Skeletal muscle tissue (tissue), 4 donors: ENCODE data around the gene SCAMP1. TPM values are rescaled to one million over a fixed set of nuclear protein-coding genes. Genes with fewer than 3 reads are reported as not detected.
A peak's percentile ranks its signal among the peaks of the same experiment; 100 is the strongest.

ENCODE experiments used
- H3K27ac ChIP-seq: one replicate; pipeline ENCODE4 v1.7.0; 2013; ENCODE audit warnings: mild to moderate bottlenecking, low read depth, low read length, inconsistent platforms
- H3K27me3 ChIP-seq, 3 donors: one replicate each; pipeline ENCODE4 v1.7.0; 2013; ENCODE audit warnings: low read length in 3 of 3; ENCODE audit not compliant: control insufficient read depth in 3 of 3, insufficient read depth in 3 of 3
- H3K36me3 ChIP-seq, 3 donors: one replicate each; pipeline ENCODE4 v1.7.0; 2013; ENCODE audit warnings: low read length in 3 of 3; ENCODE audit not compliant: control insufficient read depth in 3 of 3, insufficient read depth in 3 of 3
- H3K4me1 ChIP-seq, 3 donors: one replicate each; pipeline ENCODE4 v1.7.0; 2013; ENCODE audit warnings: low read length in 3 of 3, mild to moderate bottlenecking in 3 of 3; ENCODE audit not compliant: control insufficient read depth in 3 of 3, insufficient read depth in 3 of 3
- H3K4me3 ChIP-seq, 3 donors: one replicate each; pipeline ENCODE4 v1.7.0; 2013; ENCODE audit warnings: low read length in 3 of 3
- H3K9ac ChIP-seq, 3 donors: one replicate each; pipeline ENCODE4 v1.7.0; 2013; ENCODE audit warnings: low read length in 3 of 3, mild to moderate bottlenecking in 3 of 3, moderate library complexity in 2 of 3, low read depth in 1 of 3
- H3K9me3 ChIP-seq, 3 donors: one replicate each; pipeline ENCODE4 v1.7.0; 2013; ENCODE audit warnings: low read length in 3 of 3; ENCODE audit not compliant: control insufficient read depth in 3 of 3
- total RNA-seq: library from RNA; depleted of rRNA; stranded (reverse); fragments of >200 nt; gene quantifications from one replicate; pipeline ENCODE4 v1.2.3, GENCODE V29; 2014
- donor health status: Osteomylitis.

Gene SCAMP1
- total RNA-seq, 1 donor from 2014 or later: 45.4 TPM

DNA sequence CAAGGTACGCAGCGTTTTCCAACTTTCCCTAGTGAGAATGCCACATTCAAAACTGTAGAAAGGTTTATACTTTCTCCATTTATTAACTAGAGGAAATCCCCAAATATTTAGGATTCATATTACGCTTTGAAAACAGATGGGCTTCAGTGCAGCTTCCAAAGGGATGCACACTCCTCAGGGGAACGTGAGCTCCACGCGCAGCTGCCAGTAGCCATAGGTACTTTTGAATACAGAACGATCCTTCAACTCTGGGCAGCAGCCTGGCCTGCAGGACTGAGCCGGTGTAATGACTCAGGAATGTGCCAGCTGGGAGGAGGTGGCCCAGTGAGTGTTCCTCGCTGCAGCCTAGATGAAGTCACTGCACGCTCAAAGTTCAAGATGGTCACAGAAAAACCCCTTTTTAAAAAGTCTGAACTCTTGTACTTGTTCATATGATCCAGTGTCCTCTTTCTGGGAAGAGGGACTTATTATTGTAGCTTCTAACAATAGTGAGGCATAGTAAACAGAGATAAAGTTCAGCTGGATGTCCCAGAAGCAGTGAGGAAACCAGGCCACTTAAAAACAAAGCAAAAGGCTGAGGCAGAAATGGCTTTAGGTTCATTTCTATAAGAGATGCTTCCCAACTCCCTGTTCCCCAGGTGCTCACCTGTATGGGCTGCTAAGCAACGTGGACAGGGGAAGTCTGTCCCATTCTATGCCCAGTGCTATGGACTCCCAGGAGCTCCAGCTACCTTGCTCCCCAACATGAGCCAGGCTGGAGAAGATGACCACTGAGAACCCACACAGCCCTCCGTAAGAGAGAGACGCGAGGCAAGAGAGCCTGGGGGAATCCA is 158.2 kb downstream of the SCAMP1 start:
- Histone ChIP-seq H3K27me3 (no peaks in the 10 kb centered on the region), H3K27ac (peak overlapping the region; percentile 37), H3K9me3 (no peaks in the 10 kb centered on the region), H3K36me3 (no peaks in the 10 kb centered on the region), H3K4me3 (no peak overlapping the region), H3K4me1 (peaks cover 7 to 12% (median 8%) of the 10 kb centered on the region in 3 donors), H3K9ac (no peak overlapping the region)

DNA sequence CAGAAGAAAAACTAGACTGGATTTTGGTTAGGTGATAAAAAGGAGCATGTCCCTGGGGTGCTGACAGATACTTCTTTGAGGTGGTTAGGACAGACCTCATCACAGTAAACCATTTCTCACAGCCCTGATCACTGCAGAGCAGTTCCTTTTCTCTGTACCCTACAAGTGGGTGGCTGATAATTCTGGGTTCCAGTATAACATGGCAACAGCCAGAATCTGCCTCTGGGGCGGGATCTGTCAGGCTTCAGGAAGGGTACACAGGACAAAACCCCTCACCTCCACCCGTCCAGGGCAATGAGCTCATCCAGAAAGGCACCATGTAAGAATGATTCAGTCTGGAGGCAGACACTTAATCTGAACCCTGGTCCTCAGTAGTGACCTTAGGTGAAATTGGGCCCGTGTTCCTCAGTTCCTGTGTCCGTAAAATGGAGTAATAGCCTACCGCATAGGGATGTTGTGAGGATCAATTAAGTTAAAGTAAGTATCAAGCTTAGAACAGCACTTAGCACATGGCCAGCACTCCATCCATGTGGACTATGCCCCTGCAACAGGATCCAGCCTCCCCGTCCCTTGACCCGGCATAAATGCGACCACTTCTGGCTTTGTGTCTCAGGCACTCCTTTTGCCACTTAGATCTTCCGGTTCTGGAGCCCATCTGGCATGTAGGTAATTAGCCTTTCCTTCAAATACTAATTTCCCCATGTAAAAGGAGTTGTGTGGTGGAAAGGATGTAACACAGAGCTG is 159.0 kb downstream of the SCAMP1 start:
- Histone ChIP-seq H3K27me3 (no peaks in the 10 kb centered on the region), H3K36me3 (no peaks in the 10 kb centered on the region), H3K4me3 (no peak overlapping the region), H3K27ac (peak overlapping the region; percentile 37), H3K9me3 (no peaks in the 10 kb centered on the region), H3K9ac (no peak overlapping the region), H3K4me1 (peaks cover 7 to 12% (median 8%) of the 10 kb centered on the region in 3 donors)

DNA sequence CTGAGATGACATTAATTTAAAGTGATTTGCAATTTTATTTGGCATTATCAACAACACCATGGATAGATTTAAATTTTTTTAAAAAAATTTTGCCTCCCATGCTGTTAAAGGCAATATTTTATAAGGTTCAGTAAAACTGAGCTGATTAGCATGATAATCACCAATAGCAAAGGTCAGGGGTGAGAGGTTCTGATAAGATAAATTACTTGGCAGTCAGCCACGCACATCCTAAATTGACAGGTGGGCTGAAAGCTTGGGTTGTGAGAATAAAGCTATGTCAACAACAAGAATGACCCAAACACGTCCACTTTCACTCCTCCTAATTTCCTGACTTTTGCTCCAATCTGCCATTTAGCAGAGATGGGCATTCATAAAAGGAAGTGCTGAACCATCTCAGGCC is 161.0 kb downstream of the SCAMP1 start:
- Histone ChIP-seq H3K27ac (no peak overlapping the region), H3K4me3 (no peak overlapping the region), H3K36me3 (no peaks in the 10 kb centered on the region), H3K27me3 (no peaks in the 10 kb centered on the region), H3K4me1 (peaks cover 7 to 18% (median 15%) of the 10 kb centered on the region in 3 donors), H3K9ac (no peak overlapping the region), H3K9me3 (no peaks in the 10 kb centered on the region)

DNA sequence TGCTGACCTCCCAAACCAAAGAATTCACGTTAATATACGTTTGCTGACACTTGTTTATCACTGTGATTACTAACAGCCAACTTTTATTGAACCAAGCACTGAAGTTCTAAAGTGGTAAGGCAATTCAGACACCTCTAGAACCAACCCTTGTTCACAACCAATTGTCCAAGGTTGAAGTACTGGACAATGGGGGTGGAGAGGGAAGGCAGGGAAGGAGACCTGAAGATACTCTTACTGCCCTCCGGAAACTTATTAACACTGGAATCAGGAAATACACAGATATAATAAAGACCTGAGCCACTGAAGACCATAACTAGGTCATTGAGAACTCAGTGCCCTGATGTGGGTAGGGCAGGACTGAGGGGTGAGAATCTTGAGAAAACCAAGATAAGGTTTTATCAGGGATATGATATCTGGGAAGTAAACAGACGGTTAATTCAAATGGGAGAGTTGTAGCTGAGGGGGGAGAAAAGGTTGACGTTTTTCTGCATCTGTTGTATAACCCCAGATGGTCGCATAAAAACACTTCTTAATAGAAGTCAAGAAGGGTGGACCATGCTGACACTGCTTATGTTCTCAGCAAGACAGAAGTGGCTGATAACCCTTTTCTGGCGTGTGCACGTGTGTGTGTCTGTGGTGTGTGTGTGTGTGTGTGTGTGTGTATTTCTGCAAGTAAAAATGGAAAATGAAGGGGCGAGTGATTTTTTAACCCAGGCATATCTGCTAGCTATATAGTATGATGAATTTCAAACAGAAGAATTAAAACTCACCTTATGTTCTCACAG is 162.3 kb downstream of the SCAMP1 start:
- no peaks in the 10 kb centered on the region for H3K36me3 ChIP-seq
- peak overlapping the region; percentile 59 for H3K27ac ChIP-seq
- H3K4me1 ChIP-seq: peaks cover 7 to 21% (median 20%) of the 10 kb centered on the region in 3 donors
- no peak overlapping the region for H3K4me3 ChIP-seq
- H3K9me3 ChIP-seq: no peaks in the 10 kb centered on the region
- no peaks in the 10 kb centered on the region for H3K27me3 ChIP-seq
- H3K9ac ChIP-seq: no peak overlapping the region

DNA sequence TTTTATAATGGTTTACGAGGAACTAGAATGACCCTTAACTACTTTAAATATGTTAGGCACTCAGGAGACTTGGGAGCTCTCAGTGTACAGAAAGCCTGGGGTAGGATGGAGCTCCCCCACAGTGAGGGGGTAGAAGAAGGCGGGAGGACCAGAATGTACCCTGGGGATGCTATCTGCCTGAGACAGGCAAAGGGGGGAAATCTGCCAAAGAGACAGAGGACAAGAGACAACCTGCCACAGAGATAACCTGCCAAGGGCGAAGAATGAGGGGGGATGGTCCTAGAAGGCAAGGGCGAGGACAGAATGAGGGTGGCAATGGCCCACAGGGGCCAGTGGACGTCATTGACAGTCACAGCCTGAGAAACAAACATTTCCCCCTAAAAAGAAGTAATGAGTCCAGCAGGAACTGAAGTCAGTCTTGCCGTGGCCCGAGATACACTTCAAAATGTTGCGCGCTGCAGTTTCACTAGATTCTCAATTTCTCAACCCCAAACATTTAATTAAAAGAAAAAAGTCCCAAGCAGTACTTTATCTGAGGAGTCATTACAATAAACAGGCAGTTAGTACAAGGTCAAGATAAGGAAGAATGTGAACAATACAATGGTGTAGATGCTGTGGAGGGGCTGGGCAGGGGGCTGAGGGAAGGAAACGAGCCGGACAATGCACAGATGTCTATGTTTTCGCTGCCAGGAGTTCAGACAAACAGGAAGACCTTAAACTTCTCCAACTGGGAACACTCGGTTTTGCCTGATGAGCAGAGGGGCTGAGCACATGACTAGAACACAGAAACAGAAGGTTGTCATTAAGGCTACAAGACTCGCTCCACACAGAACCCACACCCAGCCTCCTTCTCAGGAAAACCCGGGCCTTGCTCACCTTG is 163.1 kb downstream of the SCAMP1 start:
- Histone ChIP-seq H3K27ac (peak overlapping the region; percentile 59), H3K27me3 (no peaks in the 10 kb centered on the region), H3K9ac (no peak overlapping the region), H3K36me3 (no peaks in the 10 kb centered on the region), H3K9me3 (no peaks in the 10 kb centered on the region), H3K4me3 (no peak overlapping the region), H3K4me1 (peaks cover 3 to 24% (median 22%) of the 10 kb centered on the region in 3 donors)

DNA sequence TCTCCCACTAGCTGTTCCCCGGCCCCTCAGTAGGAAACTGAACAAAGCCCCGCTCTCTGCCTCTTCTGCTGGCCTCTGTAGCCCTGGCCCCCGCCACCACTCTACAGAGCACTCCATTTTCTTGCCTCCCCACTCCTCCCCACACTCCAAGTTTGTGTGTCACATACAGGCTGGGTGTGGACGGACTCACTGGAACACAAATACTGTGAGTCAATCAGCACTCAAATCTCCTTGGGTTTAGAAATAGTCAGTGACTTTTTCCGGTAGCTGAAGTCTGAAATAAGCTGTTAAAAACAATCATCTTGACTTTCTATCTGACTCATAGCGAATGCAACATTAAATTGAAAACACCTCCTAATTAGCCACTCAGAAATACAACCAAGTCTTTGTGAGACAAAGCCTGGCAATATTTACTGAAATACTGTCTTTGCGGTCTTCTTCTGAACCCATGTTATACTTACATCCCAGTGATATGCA is 165.7 kb downstream of the SCAMP1 start:
- H3K9me3 ChIP-seq: no peaks in the 10 kb centered on the region
- no peaks in the 10 kb centered on the region for H3K36me3 ChIP-seq
- peak overlapping the region; percentile 75 for H3K27ac ChIP-seq
- H3K9ac ChIP-seq: peak overlapping the region in 1 of 3 donors; percentile 30
- no peaks in the 10 kb centered on the region for H3K27me3 ChIP-seq
- no peak overlapping the region for H3K4me3 ChIP-seq
- peaks cover 0 to 17% (median 16%) of the 10 kb centered on the region in 3 donors for H3K4me1 ChIP-seq

DNA sequence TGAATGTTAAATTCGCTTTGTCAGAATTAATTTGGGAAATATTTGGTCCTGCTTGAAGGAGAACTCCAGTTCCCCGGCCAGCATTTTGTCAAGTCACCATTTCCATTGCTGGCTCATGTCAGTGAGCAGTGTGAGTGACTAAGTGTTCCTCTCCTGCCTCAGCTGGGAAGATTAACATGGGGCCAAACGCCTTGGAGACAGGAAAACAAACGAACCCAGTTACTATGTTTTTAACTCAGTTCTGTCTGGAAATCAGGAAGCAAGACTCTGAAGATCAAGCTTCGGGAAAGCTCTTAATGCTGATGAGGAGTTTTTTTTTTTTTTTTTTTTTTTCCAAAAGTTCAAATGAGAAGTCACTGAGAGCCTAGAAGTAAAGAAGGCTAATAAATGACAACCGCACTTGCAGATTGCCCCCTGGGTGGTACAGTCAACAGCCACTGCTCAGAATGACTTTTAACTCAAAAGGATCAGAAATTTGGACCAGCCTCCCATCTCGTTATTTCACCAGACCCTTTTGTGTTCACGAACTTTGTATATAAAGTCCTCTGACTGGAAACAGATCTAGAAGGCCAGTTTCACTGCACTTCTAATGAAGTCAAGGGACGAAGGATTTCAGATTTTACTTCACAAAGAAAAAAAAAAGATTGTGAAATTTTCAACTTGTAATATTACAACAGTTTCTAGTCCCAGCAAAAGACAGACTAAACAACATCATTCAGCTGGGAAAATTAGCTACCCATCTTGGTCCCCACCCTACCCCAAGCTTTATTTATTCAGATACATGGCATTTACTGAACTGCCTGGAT is 166.8 kb downstream of the SCAMP1 start:
- peak overlapping the region in 1 of 3 donors; percentile 27 for H3K9ac ChIP-seq
- no peaks in the 10 kb centered on the region for H3K36me3 ChIP-seq
- no peaks in the 10 kb centered on the region for H3K27me3 ChIP-seq
- H3K4me3 ChIP-seq: no peak overlapping the region
- peak overlapping the region; percentile 83 for H3K27ac ChIP-seq
- peaks cover 0 to 17% (median 16%) of the 10 kb centered on the region in 3 donors for H3K4me1 ChIP-seq
- H3K9me3 ChIP-seq: no peaks in the 10 kb centered on the region

DNA sequence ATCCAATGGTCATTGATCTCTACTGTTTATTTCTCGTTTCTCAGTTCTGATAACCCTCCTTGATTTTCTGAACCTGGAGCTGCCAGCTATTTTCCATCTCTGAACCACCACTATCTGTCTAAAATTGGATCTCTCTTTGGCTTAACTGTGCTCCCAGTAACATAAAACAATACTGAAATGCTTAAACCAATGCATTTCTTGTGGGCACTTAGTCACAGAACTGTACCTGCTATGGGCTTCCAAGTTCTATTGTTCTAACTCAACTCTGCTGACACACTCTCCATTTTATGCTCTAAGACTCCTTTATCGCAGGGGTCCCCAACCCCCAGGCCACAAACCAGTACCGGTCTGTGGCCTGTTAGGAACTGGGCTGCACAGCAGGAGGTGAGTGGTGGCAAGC is 167.5 kb downstream of the SCAMP1 start:
- peaks cover 0 to 17% (median 16%) of the 10 kb centered on the region in 3 donors for H3K4me1 ChIP-seq
- no peaks in the 10 kb centered on the region for H3K27me3 ChIP-seq
- H3K9ac ChIP-seq: peak overlapping the region in 1 of 3 donors; percentile 27
- no peaks in the 10 kb centered on the region for H3K36me3 ChIP-seq
- no peaks in the 10 kb centered on the region for H3K9me3 ChIP-seq
- peak overlapping the region; percentile 83 for H3K27ac ChIP-seq
- no peak overlapping the region for H3K4me3 ChIP-seq
